IPS DF 19.7 (cell line): ENCODE data around the gene MXD1.
"Not testable (repeated sequence)": the region's sequence is repeated elsewhere in the genome, so short reads cannot be mapped to it uniquely, and the experiment has no call there.

Experiments used
- DNase-seq: peaks from one replicate; pipeline ENCODE4 v3.0.0-alpha.2; 2013; ENCODE audit warnings: low read depth, low spot score

The MXD1 gene

DNA sequence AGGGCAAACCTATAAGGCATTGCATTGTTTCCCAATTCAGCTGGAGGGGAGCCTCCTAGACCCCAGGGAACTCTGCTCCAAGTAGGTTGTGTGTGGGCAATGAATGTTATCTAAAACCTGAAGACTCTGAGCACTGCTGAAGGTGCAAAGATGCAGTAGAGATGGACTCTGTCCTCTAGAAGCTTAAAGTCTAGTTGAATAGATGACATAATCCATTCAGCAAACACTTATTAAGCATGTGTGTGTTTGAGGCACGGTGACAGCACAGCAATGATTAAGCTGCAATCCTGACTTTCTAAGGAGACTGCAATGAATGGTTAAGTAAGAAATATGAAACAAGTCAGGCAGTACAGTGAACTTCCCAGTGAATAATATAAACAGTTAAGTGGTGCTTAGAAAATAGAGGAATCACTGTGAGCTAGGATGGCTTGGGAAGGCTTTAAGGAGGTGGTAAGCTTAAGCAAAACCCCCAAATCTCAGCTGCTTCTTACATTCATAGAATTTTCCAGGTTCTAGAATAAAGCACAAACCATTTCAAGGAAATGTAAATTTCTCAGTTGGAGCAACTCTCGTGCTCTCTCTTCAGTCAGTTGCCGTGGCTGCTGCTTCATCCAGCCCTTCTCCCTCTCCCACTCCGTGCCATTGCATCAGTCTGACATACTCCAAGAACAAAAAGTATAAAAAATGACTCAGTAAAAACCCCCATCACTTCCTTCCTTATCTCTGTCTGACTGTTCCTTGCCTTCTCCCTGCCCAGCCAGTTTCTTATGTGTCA lies 19.1 kb downstream of the MXD1 start:
- no peak for DNase-seq

- DNase-seq: no peak
Observed at GRCh38 chr2:69934614-69934908, 19.7 kb downstream of the MXD1 start.

DNA sequence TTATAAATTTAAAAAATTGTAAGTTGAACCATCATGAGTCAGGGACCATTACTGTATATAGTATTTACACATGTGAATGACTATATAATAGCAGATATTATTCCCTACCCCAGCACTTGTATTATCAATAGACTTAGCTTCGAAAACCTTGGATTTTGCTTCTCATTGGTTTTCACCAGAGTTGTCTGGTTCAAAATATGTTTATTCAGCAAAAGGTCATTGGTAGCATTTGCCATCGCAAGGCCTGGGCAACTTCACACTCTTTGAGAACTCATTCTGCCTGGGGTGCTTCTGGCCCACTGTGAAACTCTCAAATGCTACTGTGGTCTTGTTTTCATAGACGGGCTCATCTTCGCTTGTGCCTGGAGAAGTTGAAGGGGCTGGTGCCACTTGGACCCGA lies 20.1 kb downstream of the MXD1 start:
- no peak for DNase-seq

GRCh38 chr2:69936906-69937305 lies 22.0 kb downstream of the MXD1 start:
- no peak for DNase-seq

DNA sequence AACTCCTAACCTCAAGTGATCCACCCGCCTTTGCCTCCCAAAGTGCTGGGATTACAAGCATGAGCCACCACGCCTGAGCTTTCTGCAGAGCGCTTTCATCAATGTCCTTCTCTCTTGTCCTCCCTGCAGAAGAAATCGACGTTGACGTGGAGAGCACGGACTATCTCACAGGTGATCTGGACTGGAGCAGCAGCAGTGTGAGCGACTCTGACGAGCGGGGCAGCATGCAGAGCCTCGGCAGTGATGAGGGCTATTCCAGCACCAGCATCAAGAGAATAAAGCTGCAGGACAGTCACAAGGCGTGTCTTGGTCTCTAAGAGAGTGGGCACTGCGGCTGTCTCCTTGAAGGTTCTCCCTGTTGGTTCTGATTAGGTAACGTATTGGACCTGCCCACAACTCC lies 23.1 kb downstream of the MXD1 start:
- DNase-seq: no peak

DNA sequence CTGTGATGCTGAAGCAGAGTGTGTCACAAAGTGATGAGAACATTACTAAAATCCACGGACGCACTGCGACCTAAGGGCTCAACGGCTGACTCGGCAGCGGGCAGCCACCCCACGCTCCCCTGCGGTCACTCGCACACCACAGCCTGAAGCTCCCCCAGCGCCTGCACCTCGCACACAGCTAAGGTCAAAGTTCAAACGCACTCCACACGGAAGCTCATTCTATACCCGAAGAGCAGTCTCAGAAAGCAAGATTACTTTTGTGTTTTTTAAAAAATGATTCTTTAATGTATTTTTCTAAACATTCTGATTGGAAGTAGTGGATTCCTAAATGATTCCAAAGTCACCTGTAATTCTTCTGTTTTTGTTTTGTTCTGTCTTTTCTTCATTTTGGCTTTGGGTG lies 24.8 kb downstream of the MXD1 start:
- no peak for DNase-seq

DNA sequence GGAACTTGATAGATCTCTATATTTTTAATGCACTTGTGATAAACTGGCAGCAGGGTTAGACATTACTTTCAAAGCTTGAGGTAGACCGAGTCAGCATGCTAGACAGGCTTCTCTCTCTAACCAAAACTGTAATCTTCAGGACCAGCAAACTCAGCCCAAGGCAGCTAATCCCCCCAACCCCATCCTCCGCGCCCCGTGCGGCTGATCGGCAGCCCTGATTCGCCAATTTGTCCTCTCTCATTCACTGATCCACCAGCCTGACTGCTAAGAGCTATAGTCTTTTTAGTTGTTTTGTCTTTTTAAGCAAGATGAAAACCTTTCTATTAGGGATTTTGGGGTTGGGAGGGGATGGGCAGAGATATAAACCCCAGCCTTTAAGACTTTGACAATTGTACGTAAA lies 25.8 kb downstream of the MXD1 start:
- DNase-seq: no peak

GRCh38 chr2:69943000-69943842 lies 28.3 kb downstream of the MXD1 start:
- no peak for DNase-seq

- DNase-seq: no peak
Observed at GRCh38 chr2:69943843-69944525, 29.1 kb downstream of the MXD1 start.

DNA sequence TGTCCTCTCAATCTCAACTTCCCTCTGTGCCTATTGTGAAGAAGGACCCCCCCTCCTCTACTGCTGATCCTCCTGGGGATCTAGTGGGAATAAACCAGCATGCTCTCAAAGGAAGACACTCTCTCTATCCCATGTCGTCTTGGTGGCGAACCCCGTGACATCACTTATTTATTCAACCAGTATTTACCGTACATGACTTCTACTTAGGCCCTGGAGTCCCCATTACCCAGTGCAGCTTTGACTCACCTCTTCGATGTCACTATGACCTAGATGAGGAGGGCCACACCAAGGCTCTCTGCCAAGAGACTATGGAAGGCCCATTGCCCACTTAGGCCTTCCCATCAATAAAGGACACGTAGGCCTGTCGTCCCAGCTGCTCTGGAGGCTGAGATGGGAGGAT lies 29.8 kb downstream of the MXD1 start:
- no peak for DNase-seq

- no peak for DNase-seq
Observed at GRCh38 chr2:69945441-69945840, 30.5 kb downstream of the MXD1 start.

DNA sequence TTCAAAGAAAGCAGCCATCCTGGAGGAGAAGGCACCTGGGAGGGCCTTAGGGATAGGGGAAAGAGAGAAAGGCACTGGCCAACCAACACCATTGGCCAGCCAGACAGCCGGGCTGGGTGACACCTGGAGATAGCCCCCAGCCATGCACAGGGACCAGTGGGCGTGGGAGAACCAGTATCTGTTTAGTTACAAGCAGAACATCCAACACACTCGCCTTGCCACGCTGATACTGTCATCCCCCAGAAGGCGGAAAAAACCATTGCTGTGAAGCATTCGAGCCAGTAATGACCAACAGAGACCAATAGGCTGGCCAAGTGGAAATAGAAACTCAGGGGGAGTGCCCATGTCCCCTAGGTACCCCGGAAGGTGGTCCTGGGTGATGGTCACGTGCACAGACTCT lies 31.0 kb downstream of the MXD1 start:
- no peak for DNase-seq

GRCh38 chr2:69946351-69947324 lies 31.7 kb downstream of the MXD1 start:
- DNase-seq: no peak

- DNase-seq: no peak
Observed at GRCh38 chr2:69947325-69947931, 32.5 kb downstream of the MXD1 start.

DNA sequence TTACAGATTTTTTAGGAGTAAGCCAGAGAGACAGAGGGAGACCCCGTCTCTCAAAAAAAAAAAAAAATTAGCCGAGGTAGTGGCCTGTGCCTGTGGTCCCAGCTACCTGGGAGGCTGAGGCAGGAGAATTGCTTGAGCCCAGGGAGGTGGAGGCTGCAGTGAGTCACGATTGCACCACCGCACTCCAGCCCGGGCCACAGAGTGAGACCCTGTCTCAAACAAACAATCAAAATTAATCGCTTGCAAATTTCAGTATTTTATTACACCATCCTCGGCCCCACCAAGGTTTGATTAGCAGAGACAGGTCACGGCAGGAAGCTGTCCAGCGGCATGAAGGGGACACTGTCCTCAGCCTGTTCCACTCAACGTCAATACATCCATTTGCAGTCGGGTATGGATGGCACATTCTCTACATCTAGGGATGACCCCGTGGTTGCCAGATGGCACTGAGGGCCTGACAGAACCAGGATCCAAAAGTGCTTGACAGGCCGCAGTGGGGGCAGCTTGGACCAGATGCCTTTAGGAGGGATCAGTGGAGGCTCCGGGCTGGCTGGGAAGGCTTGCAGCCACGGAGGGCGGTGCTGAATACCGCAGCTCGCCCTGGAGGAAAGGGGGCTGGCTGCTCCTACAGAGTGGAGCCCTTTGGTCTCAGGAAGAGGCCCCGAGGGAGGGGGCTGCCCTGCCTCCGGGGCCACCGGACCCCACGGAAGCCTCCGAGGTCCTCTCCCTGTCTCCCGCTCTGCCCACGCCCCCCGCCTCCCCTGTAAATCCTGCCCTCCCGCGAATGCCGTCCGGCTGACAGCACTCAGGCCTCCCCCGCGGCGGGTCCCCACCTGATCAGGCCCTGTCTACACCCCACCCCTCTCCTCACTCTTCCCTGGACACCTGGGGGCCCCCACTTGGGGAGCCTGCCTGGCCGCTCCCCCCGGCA lies 33.4 kb downstream of the MXD1 start:
- no peak for DNase-seq

- no peak for DNase-seq
Observed at GRCh38 chr2:69948963-69949645, 34.2 kb downstream of the MXD1 start.

GRCh38 chr2:69950241-69950640 lies 35.3 kb downstream of the MXD1 start:
- DNase-seq: no peak

DNA sequence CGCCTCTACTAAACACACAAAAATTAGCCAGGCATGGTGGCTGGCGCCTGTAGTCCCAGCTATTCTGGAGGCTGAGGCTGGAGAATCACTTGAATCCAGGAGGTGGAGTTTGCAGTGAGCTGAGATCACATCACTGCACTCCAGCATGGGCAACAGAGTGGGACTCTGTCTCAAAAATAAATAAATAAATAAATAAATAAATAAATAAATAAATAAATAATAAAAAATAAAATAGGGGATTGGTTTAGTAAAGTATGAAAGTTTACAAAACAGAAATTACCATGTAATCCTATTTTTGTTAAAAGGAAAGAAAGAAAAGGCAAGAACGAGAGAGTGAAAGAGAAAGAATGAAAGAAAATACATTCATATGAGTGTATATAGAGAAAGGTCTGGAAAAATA lies 35.8 kb downstream of the MXD1 start:
- DNase-seq: not testable (repeated sequence)

DNA sequence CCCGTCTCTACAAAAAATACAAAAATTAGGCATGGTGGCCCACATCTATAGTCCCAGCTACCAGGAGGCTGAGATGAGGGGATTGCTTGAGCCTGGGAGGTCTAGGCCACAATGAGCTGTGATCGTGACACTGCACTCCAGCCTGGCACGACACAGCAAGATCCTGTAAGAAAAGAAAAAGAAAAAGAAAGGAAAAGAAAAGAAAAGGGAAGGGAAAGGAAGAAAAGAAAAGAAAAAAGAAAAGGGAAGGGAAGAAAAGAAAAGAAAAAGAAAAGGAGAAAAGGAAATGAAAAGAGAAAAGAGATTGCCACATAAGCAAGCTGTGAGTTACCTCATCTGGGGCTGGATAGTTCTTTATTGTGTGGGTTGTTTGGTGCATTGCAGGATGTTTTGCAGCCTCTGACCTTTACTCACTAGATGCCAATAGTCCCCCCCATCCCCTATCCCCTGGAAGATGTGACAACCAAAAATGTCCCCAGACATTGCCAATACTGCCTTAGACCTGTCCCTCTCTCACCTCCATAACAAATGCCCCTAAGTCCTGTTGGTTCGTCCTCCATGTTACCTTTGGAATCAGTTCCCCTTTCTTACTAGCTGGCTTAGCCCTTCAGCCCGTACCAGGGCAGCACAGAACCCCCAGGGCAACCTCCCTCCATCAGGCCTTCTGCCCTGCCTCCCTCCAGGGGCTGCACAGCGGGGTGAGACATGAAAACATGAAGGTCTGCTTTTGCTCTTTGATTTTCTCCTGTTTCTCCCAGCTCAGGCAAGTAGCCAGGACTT lies 37.6 kb downstream of the MXD1 start:
- no peak for DNase-seq
